HCT116 (cell line): ENCODE results near the gene GALNT7. TPM values are rescaled to one million over a fixed set of nuclear protein-coding genes. Genes with fewer than 3 reads are reported as not detected.

ENCODE experiments used
- ATAC-seq: fragments of 200-7000 bp; cut with Tn5 transposase; 2 replicates; pipeline ENCODE4 v1.9.1; 2020; ENCODE audit warnings: mild to moderate bottlenecking, moderate library complexity
- BruUV-seq: library from RNA; stranded (reverse); fragments of 400-500 nt; replicated peaks from 2 replicates; lab custom pipeline; 2021; lab: Mats Ljungman, UMichigan
- CTCF ChIA-PET: fragments of 300-600 bp; sonication (Branson Sonifier 250); formaldehyde crosslinking; loops from one replicate; lab custom pipeline; 2021; ENCODE audit warnings: antibody characterized with exemption; lab: Charles Lee
- POLR2A ChIA-PET: fragments of 300-600, 350-600 bp; sonication (Branson Sonifier 250); formaldehyde crosslinking; loops from one replicate; lab custom pipeline; 2021; ENCODE audit warnings: antibody characterized with exemption; lab: Charles Lee
- RAD21 ChIA-PET, 2 experiments: fragments of 300-600 bp; sonication (Branson Sonifier 250); formaldehyde crosslinking; loops; one replicate each; lab custom pipeline; 2023; ENCODE audit warnings: low total read pairs in 2 of 2; ENCODE audit not compliant: uncharacterized antibody in 2 of 2, unreplicated experiment in 2 of 2, low non-redundant PET in 1 of 2; lab: Charles Lee
- DNase-seq: peaks from one replicate; pipeline ENCODE4 v3.0.0-alpha.2; 2010; ENCODE audit warnings: low read depth, low spot score
- H2AFZ ChIP-seq: fragments of 200-600 bp; shearing (Covaris generic), sonication (generic); 2 replicates; pipeline ENCODE4 v1.6.1; 2017; ENCODE audit warnings: low read depth, mixed run types, mixed read lengths, antibody characterized with exemption, low read length; ENCODE audit not compliant: poor library complexity, severe bottlenecking
- H3K27ac ChIP-seq: 2 replicates; pipeline ENCODE4 v1.5.1; 2012; ENCODE audit warnings: low read depth, low read length
- H3K27me3 ChIP-seq: fragments of 200-600 bp; sonication (generic); 2 replicates; pipeline ENCODE4 v1.6.1; 2016; ENCODE audit warnings: mixed run types, low read length, mixed read lengths; ENCODE audit not compliant: insufficient read depth
- H3K36me3 ChIP-seq, 2 experiments: fragments of 200-500 bp in 1 of 2; fragments of 200-600 bp in 1 of 2; sonication (Bioruptor generic) in 1 of 2; sonication (generic) in 1 of 2; 2 replicates each; pipeline versions ENCODE4 v1.5.1 to v1.6.1; 2014 to 2016; ENCODE audit warnings: low read length in 2 of 2, inconsistent platforms in 1 of 2, mixed read lengths in 1 of 2, mixed run types in 1 of 2; ENCODE audit not compliant: insufficient read depth in 2 of 2, control insufficient read depth in 1 of 2
- H3K4me1 ChIP-seq, 2 experiments: fragments of 200-600 bp in 1 of 2; sonication (generic) in 1 of 2; 2 replicates each; pipeline versions ENCODE4 v1.5.1 to v1.6.1; 2012 to 2017; ENCODE audit warnings: low read length in 2 of 2, inconsistent platforms in 1 of 2, mild to moderate bottlenecking in 1 of 2, mixed read lengths in 1 of 2, mixed run types in 1 of 2, moderate library complexity in 1 of 2; ENCODE audit not compliant: insufficient read depth in 2 of 2, control insufficient read depth in 1 of 2
- H3K4me2 ChIP-seq: fragments of 200-600 bp; sonication (generic); 2 replicates; pipeline ENCODE4 v1.6.1; 2017; ENCODE audit warnings: mixed run types, low read length, mixed read lengths
- H3K4me3 ChIP-seq, 2 experiments: fragments of 200-600 bp in 1 of 2; sonication (generic) in 1 of 2; replicated peaks in 1 of 2; 2 replicates each; pipeline ENCODE4 v1.5.1; 2011 to 2016; ENCODE audit warnings: low read length in 2 of 2, control low read depth in 1 of 2, low read depth in 1 of 2, mild to moderate bottlenecking in 1 of 2, mixed read lengths in 1 of 2, mixed run types in 1 of 2
- H3K79me2 ChIP-seq: fragments of 200-600 bp; sonication (generic); 2 replicates; pipeline ENCODE4 v1.6.1; 2017; ENCODE audit warnings: mild to moderate bottlenecking, mixed run types, low read length, moderate library complexity, mixed read lengths; ENCODE audit not compliant: insufficient read depth
- H3K9ac ChIP-seq: fragments of 200-600 bp; sonication (generic); 2 replicates; pipeline ENCODE4 v1.6.1; 2016; ENCODE audit warnings: low read length, mixed read lengths
- H3K9me2 ChIP-seq: fragments of 200-600 bp; sonication (generic), shearing (Covaris generic); 2 replicates; pipeline ENCODE4 v1.6.1; 2017; ENCODE audit warnings: mixed run types, mild to moderate bottlenecking, moderate library complexity; ENCODE audit not compliant: insufficient read depth
- H3K9me3 ChIP-seq, 2 experiments: fragments of 200-500 bp in 1 of 2; fragments of 200-600 bp in 1 of 2; sonication (Bioruptor generic) in 1 of 2; sonication (generic) in 1 of 2; 2 replicates each; pipeline ENCODE4 v1.6.1; 2014 to 2017; ENCODE audit warnings: low read length in 2 of 2, mixed read lengths in 2 of 2, inconsistent platforms in 1 of 2, low read depth in 1 of 2, mild to moderate bottlenecking in 1 of 2, mixed run types in 1 of 2, moderate library complexity in 1 of 2; ENCODE audit not compliant: control insufficient read depth in 1 of 2, insufficient read depth in 1 of 2
- H4K20me1 ChIP-seq: fragments of 200-600 bp; sonication (generic), shearing (Covaris generic); 2 replicates; pipeline ENCODE4 v1.6.1; 2017; ENCODE audit warnings: mixed run types, mild to moderate bottlenecking, moderate library complexity; ENCODE audit not compliant: insufficient read depth
- ATF3 ChIP-seq: IDR thresholded peaks from 2 replicates; pipeline ENCODE4 v1.6.1; 2012
- EGR1 ChIP-seq: IDR thresholded peaks from 2 replicates; pipeline ENCODE4 v1.6.1; 2012; ENCODE audit warnings: low read depth
- ELF1 ChIP-seq: IDR thresholded peaks from 2 replicates; pipeline ENCODE4 v1.6.1; 2012; ENCODE audit warnings: low read depth, borderline replicate concordance
- FOSL1 ChIP-seq: IDR thresholded peaks from 2 replicates; pipeline ENCODE4 v1.6.1; 2012; ENCODE audit warnings: low read depth
- JUND ChIP-seq: IDR thresholded peaks from 2 replicates; pipeline ENCODE4 v1.6.1; 2012
- POLR2A ChIP-seq: IDR thresholded peaks from 2 replicates; pipeline ENCODE4 v1.7.0; 2011; ENCODE audit warnings: borderline replicate concordance; ENCODE audit not compliant: insufficient read depth, insufficient read length; ENCODE audit errors: extremely low read depth
- POLR2AphosphoS5 ChIP-seq: IDR thresholded peaks from 2 replicates; pipeline ENCODE4 v1.6.1; 2011; ENCODE audit warnings: mild to moderate bottlenecking, low read depth, low read length, moderate library complexity
- SIN3A ChIP-seq: IDR thresholded peaks from 2 replicates; pipeline ENCODE4 v1.6.1; 2012; ENCODE audit warnings: low read depth
- SP1 ChIP-seq: IDR thresholded peaks from 2 replicates; pipeline ENCODE4 v1.6.1; 2012; ENCODE audit warnings: low read depth
- intact Hi-C: fragments of 100-400 bp; cut with micrococcal nuclease; formaldehyde crosslinking; loops from 2 replicates; pipeline ENCODE4 v1.10.0; 2022
- total RNA-seq: library from RNA; stranded (reverse); gene quantifications from one replicate; pipeline ENCODE4 v1.2.1, GENCODE V29; 2021; ENCODE audit not compliant: unreplicated experiment
- TF ChIP-seq, protein P1 (sequence below): IDR thresholded peaks from 2 replicates; pipeline ENCODE4 v1.6.1; 2011; ENCODE audit warnings: mild to moderate bottlenecking, low read length, moderate library complexity; ENCODE audit not compliant: insufficient replicate concordance; ENCODE audit errors: extremely low read depth
- TF ChIP-seq, protein P2 (sequence below): IDR thresholded peaks from 2 replicates; pipeline ENCODE4 v1.6.1; 2012; ENCODE audit warnings: low read depth

Gene GALNT7
- total RNA-seq, 1 experiment from 2014 or later: 21.3 TPM

DNA sequence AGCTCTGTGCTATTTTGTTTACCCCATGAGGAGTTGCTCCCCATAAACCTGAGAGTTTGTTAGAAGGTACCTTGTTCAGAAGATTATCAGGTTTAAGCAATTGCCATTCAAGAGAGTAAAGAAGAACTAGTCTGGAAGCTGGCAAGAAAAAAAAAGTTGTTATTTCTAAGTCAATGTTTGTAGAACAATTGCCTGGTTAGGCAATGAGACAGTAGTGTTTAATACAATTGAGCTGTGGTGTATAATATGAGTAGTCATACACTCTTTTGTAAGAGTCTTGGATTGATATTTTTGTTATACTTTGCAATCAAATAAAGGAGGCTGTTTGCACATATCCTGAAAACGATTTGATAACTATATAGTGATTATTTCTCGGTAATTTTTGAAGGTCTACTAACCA, 44.7 kb downstream of the GALNT7 start:
- ATAC-seq (no peak), DNase-seq (no peak)
- H3K4me1 ChIP-seq: peaks cover 61 to 91% of the 10 kb centered on the region in 2 experiments
- H3K79me2 ChIP-seq: peaks cover 71% of the 10 kb centered on the region
- H3K4me3 ChIP-seq: no peak overlapping the region
- no peaks in the 10 kb centered on the region for H4K20me1 ChIP-seq
- no TSS peak for BruUV-seq
- H3K27me3 ChIP-seq: no peaks in the 10 kb centered on the region
- TF ChIP-seq, protein P1, sequence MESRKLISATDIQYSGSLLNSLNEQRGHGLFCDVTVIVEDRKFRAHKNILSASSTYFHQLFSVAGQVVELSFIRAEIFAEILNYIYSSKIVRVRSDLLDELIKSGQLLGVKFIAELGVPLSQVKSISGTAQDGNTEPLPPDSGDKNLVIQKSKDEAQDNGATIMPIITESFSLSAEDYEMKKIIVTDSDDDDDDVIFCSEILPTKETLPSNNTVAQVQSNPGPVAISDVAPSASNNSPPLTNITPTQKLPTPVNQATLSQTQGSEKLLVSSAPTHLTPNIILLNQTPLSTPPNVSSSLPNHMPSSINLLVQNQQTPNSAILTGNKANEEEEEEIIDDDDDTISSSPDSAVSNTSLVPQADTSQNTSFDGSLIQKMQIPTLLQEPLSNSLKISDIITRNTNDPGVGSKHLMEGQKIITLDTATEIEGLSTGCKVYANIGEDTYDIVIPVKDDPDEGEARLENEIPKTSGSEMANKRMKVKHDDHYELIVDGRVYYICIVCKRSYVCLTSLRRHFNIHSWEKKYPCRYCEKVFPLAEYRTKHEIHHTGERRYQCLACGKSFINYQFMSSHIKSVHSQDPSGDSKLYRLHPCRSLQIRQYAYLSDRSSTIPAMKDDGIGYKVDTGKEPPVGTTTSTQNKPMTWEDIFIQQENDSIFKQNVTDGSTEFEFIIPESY: no peak
- TF ChIP-seq SIN3A: no peak
- no peak for TF ChIP-seq POLR2A
- TF ChIP-seq FOSL1: no peak
- TF ChIP-seq POLR2AphosphoS5: no peak
- TF ChIP-seq ELF1: no peak
- no peak for TF ChIP-seq JUND
- no peak for TF ChIP-seq ATF3
- TF ChIP-seq EGR1: no peak
- TF ChIP-seq, protein P2, sequence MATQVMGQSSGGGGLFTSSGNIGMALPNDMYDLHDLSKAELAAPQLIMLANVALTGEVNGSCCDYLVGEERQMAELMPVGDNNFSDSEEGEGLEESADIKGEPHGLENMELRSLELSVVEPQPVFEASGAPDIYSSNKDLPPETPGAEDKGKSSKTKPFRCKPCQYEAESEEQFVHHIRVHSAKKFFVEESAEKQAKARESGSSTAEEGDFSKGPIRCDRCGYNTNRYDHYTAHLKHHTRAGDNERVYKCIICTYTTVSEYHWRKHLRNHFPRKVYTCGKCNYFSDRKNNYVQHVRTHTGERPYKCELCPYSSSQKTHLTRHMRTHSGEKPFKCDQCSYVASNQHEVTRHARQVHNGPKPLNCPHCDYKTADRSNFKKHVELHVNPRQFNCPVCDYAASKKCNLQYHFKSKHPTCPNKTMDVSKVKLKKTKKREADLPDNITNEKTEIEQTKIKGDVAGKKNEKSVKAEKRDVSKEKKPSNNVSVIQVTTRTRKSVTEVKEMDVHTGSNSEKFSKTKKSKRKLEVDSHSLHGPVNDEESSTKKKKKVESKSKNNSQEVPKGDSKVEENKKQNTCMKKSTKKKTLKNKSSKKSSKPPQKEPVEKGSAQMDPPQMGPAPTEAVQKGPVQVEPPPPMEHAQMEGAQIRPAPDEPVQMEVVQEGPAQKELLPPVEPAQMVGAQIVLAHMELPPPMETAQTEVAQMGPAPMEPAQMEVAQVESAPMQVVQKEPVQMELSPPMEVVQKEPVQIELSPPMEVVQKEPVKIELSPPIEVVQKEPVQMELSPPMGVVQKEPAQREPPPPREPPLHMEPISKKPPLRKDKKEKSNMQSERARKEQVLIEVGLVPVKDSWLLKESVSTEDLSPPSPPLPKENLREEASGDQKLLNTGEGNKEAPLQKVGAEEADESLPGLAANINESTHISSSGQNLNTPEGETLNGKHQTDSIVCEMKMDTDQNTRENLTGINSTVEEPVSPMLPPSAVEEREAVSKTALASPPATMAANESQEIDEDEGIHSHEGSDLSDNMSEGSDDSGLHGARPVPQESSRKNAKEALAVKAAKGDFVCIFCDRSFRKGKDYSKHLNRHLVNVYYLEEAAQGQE: no peak
- TF ChIP-seq SP1: no peak
- no peak overlapping the region for H3K27ac ChIP-seq
- CTCF ChIA-PET: interaction anchor here (0.8 to 1.1 kb wide), 2 partner anchors 15 to 321 kb away, joined by 3 to 4 read pairs; no protein-coding TSS in a partner anchor
- no peak overlapping the region for H3K9ac ChIP-seq
- no peaks in the 10 kb centered on the region for H3K9me2 ChIP-seq
- intact Hi-C loops: no loop called here
- RAD21 ChIA-PET: no interaction called here
- no peaks in the 10 kb centered on the region for H3K9me3 ChIP-seq
- no peak overlapping the region for H2AFZ ChIP-seq
- peak overlapping the region; percentile 70; the same call in 1 of the 2 replicates for H3K4me2 ChIP-seq
- H3K36me3 ChIP-seq: no peaks in the 10 kb centered on the region
- POLR2A ChIA-PET: no interaction called here
